ENCODE measurements around the gene JAKMIP3. TPM values are rescaled to one million over a fixed set of nuclear protein-coding genes. Genes with fewer than 3 reads are reported as not detected.

Gene JAKMIP3
- total RNA-seq, 3 donors from 2014 or later, result 0.16 to 1.3 (median 0.98) TPM

- Histone ChIP-seq H3K9me3 (no peaks in the 10 kb centered on the region), H3K4me1 (no peaks in the 10 kb centered on the region), H3K27ac (no peak overlapping the region), H3K4me3 (no peak overlapping the region), H3K27me3 (no peaks in the 10 kb centered on the region), H3K36me3 (no peaks in the 10 kb centered on the region)
- DNase-seq (ENCODE audit: low spot score in 2 of 2), result peak in 1 of 2 donors; percentile 49
- no peak for TF ChIP-seq POLR2A (IDR thresholded peaks at IDR 0.05)
- TF ChIP-seq POLR2AphosphoS5 (IDR thresholded peaks at IDR 0.05), result no peak
- TF ChIP-seq CTCF (IDR thresholded peaks at IDR 0.05), result no peak
- intact Hi-C loops (cut with DNase I; ENCODE audit: low total_unique reads), result no loop called here
Measured at GRCh38 chr10:132111121-132111731, 45.5 kb downstream of the JAKMIP3 start.

- intact Hi-C loops (cut with DNase I; ENCODE audit: low total_unique reads), result no loop called here
- DNase-seq (ENCODE audit: low spot score in 2 of 2), result peak in 1 of 2 donors; percentile 41
- no peaks in the 10 kb centered on the region for H3K36me3 ChIP-seq
- no peaks in the 10 kb centered on the region for H3K27me3 ChIP-seq
- no peaks in the 10 kb centered on the region for H3K4me1 ChIP-seq
- H3K27ac ChIP-seq, result no peak overlapping the region
- no peak for TF ChIP-seq POLR2AphosphoS5 (IDR thresholded peaks at IDR 0.05)
- no peak for TF ChIP-seq CTCF (IDR thresholded peaks at IDR 0.05)
- no peak for TF ChIP-seq POLR2A (IDR thresholded peaks at IDR 0.05)
- no peaks in the 10 kb centered on the region for H3K9me3 ChIP-seq
- no peak overlapping the region for H3K4me3 ChIP-seq
Measured at GRCh38 chr10:132111871-132112341, 46.2 kb downstream of the JAKMIP3 start.

GRCh38 chr10:132112611-132113010 is 46.9 kb downstream of the JAKMIP3 start:
- no peaks in the 10 kb centered on the region for H3K36me3 ChIP-seq
- H3K27ac ChIP-seq, result no peak overlapping the region
- no peaks in the 10 kb centered on the region for H3K4me1 ChIP-seq
- no peak for TF ChIP-seq POLR2A (IDR thresholded peaks at IDR 0.05)
- TF ChIP-seq CTCF (IDR thresholded peaks at IDR 0.05), result no peak
- TF ChIP-seq POLR2AphosphoS5 (IDR thresholded peaks at IDR 0.05), result no peak
- DNase-seq (ENCODE audit: low spot score in 2 of 2), result no peak
- no peaks in the 10 kb centered on the region for H3K27me3 ChIP-seq
- H3K9me3 ChIP-seq, result no peaks in the 10 kb centered on the region
- intact Hi-C loops (cut with DNase I; ENCODE audit: low total_unique reads), result no loop called here
- no peak overlapping the region for H3K4me3 ChIP-seq

GRCh38 chr10:132113206-132113605 is 47.5 kb downstream of the JAKMIP3 start:
- intact Hi-C loops (cut with DNase I; ENCODE audit: low total_unique reads), result no loop called here
- Histone ChIP-seq H3K36me3 (no peaks in the 10 kb centered on the region), H3K27ac (no peak overlapping the region), H3K4me3 (no peak overlapping the region), H3K4me1 (no peaks in the 10 kb centered on the region), H3K9me3 (no peaks in the 10 kb centered on the region), H3K27me3 (no peaks in the 10 kb centered on the region)
- TF ChIP-seq POLR2AphosphoS5 (IDR thresholded peaks at IDR 0.05), result no peak
- TF ChIP-seq CTCF (IDR thresholded peaks at IDR 0.05), result no peak
- no peak for TF ChIP-seq POLR2A (IDR thresholded peaks at IDR 0.05)
- no peak for DNase-seq (ENCODE audit: low spot score in 2 of 2)

- H3K4me1 ChIP-seq, result no peaks in the 10 kb centered on the region
- H3K9me3 ChIP-seq, result no peaks in the 10 kb centered on the region
- intact Hi-C loops (cut with DNase I; ENCODE audit: low total_unique reads), result no loop called here
- H3K36me3 ChIP-seq, result no peaks in the 10 kb centered on the region
- DNase-seq (ENCODE audit: low spot score in 2 of 2), result peak in 1 of 2 donors; percentile 35
- no peak overlapping the region for H3K27ac ChIP-seq
- no peak overlapping the region for H3K4me3 ChIP-seq
- H3K27me3 ChIP-seq, result no peaks in the 10 kb centered on the region
- no peak for TF ChIP-seq POLR2AphosphoS5 (IDR thresholded peaks at IDR 0.05)
Measured at GRCh38 chr10:132113766-132114365, 48.1 kb downstream of the JAKMIP3 start.

Data from breast epithelium (tissue), 4 donors.